HCT116 (cell line): ENCODE data around the gene SMPDL3A. TPM values are rescaled to one million over a fixed set of nuclear protein-coding genes. Genes with fewer than 3 reads are reported as not detected.

ENCODE experiments used
- ATAC-seq: fragments of 200-7000 bp; cut with Tn5 transposase; 2 replicates; pipeline ENCODE4 v1.9.1; 2020; ENCODE audit warnings: mild to moderate bottlenecking, moderate library complexity
- Bru-seq: library from RNA; stranded (reverse); fragments of 400-500 nt; gene quantifications from one replicate; lab custom pipeline; 2021; lab: Mats Ljungman, UMichigan
- BruChase-seq, 2 experiments: library from RNA; stranded (reverse); fragments of 400-500 nt; gene quantifications; one replicate each; lab custom pipeline; 2021; lab: Mats Ljungman, UMichigan
- BruUV-seq: library from RNA; stranded (reverse); fragments of 400-500 nt; replicated peaks from 2 replicates; lab custom pipeline; 2021; lab: Mats Ljungman, UMichigan
- CTCF ChIA-PET: fragments of 300-600 bp; sonication (Branson Sonifier 250); formaldehyde crosslinking; loops from one replicate; lab custom pipeline; 2021; ENCODE audit warnings: antibody characterized with exemption; lab: Charles Lee
- POLR2A ChIA-PET: fragments of 300-600, 350-600 bp; sonication (Branson Sonifier 250); formaldehyde crosslinking; loops from one replicate; lab custom pipeline; 2021; ENCODE audit warnings: antibody characterized with exemption; lab: Charles Lee
- RAD21 ChIA-PET, 2 experiments: fragments of 300-600 bp; sonication (Branson Sonifier 250); formaldehyde crosslinking; loops; one replicate each; lab custom pipeline; 2023; ENCODE audit warnings: low total read pairs in 2 of 2; ENCODE audit not compliant: uncharacterized antibody in 2 of 2, unreplicated experiment in 2 of 2, low non-redundant PET in 1 of 2; lab: Charles Lee
- DNase-seq: peaks from one replicate; pipeline ENCODE4 v3.0.0-alpha.2; 2010; ENCODE audit warnings: low read depth, low spot score
- H2AFZ ChIP-seq: fragments of 200-600 bp; shearing (Covaris generic), sonication (generic); 2 replicates; pipeline ENCODE4 v1.6.1; 2017; ENCODE audit warnings: low read depth, mixed run types, mixed read lengths, antibody characterized with exemption, low read length; ENCODE audit not compliant: poor library complexity, severe bottlenecking
- H3K27ac ChIP-seq: 2 replicates; pipeline ENCODE4 v1.5.1; 2012; ENCODE audit warnings: low read depth, low read length
- H3K27me3 ChIP-seq: fragments of 200-600 bp; sonication (generic); 2 replicates; pipeline ENCODE4 v1.6.1; 2016; ENCODE audit warnings: mixed run types, low read length, mixed read lengths; ENCODE audit not compliant: insufficient read depth
- H3K36me3 ChIP-seq, 2 experiments: fragments of 200-500 bp in 1 of 2; fragments of 200-600 bp in 1 of 2; sonication (Bioruptor generic) in 1 of 2; sonication (generic) in 1 of 2; 2 replicates each; pipeline versions ENCODE4 v1.5.1 to v1.6.1; 2014 to 2016; ENCODE audit warnings: low read length in 2 of 2, inconsistent platforms in 1 of 2, mixed read lengths in 1 of 2, mixed run types in 1 of 2; ENCODE audit not compliant: insufficient read depth in 2 of 2, control insufficient read depth in 1 of 2
- H3K4me1 ChIP-seq, 2 experiments: fragments of 200-600 bp in 1 of 2; sonication (generic) in 1 of 2; 2 replicates each; pipeline versions ENCODE4 v1.5.1 to v1.6.1; 2012 to 2017; ENCODE audit warnings: low read length in 2 of 2, inconsistent platforms in 1 of 2, mild to moderate bottlenecking in 1 of 2, mixed read lengths in 1 of 2, mixed run types in 1 of 2, moderate library complexity in 1 of 2; ENCODE audit not compliant: insufficient read depth in 2 of 2, control insufficient read depth in 1 of 2
- H3K4me2 ChIP-seq: fragments of 200-600 bp; sonication (generic); 2 replicates; pipeline ENCODE4 v1.6.1; 2017; ENCODE audit warnings: mixed run types, low read length, mixed read lengths
- H3K4me3 ChIP-seq, 2 experiments: fragments of 200-600 bp in 1 of 2; sonication (generic) in 1 of 2; replicated peaks in 1 of 2; 2 replicates each; pipeline ENCODE4 v1.5.1; 2011 to 2016; ENCODE audit warnings: low read length in 2 of 2, control low read depth in 1 of 2, low read depth in 1 of 2, mild to moderate bottlenecking in 1 of 2, mixed read lengths in 1 of 2, mixed run types in 1 of 2
- H3K79me2 ChIP-seq: fragments of 200-600 bp; sonication (generic); 2 replicates; pipeline ENCODE4 v1.6.1; 2017; ENCODE audit warnings: mild to moderate bottlenecking, mixed run types, low read length, moderate library complexity, mixed read lengths; ENCODE audit not compliant: insufficient read depth
- H3K9ac ChIP-seq: fragments of 200-600 bp; sonication (generic); 2 replicates; pipeline ENCODE4 v1.6.1; 2016; ENCODE audit warnings: low read length, mixed read lengths
- H3K9me2 ChIP-seq: fragments of 200-600 bp; sonication (generic), shearing (Covaris generic); 2 replicates; pipeline ENCODE4 v1.6.1; 2017; ENCODE audit warnings: mixed run types, mild to moderate bottlenecking, moderate library complexity; ENCODE audit not compliant: insufficient read depth
- H3K9me3 ChIP-seq, 2 experiments: fragments of 200-500 bp in 1 of 2; fragments of 200-600 bp in 1 of 2; sonication (Bioruptor generic) in 1 of 2; sonication (generic) in 1 of 2; 2 replicates each; pipeline ENCODE4 v1.6.1; 2014 to 2017; ENCODE audit warnings: low read length in 2 of 2, mixed read lengths in 2 of 2, inconsistent platforms in 1 of 2, low read depth in 1 of 2, mild to moderate bottlenecking in 1 of 2, mixed run types in 1 of 2, moderate library complexity in 1 of 2; ENCODE audit not compliant: control insufficient read depth in 1 of 2, insufficient read depth in 1 of 2
- H4K20me1 ChIP-seq: fragments of 200-600 bp; sonication (generic), shearing (Covaris generic); 2 replicates; pipeline ENCODE4 v1.6.1; 2017; ENCODE audit warnings: mixed run types, mild to moderate bottlenecking, moderate library complexity; ENCODE audit not compliant: insufficient read depth
- CBX3 ChIP-seq: IDR thresholded peaks from 2 replicates; pipeline ENCODE4 v1.6.1; 2012; ENCODE audit warnings: low read depth
- CEBPB ChIP-seq: IDR thresholded peaks from 2 replicates; pipeline ENCODE4 v1.6.1; 2012; ENCODE audit warnings: low read depth
- EGR1 ChIP-seq: IDR thresholded peaks from 2 replicates; pipeline ENCODE4 v1.6.1; 2012; ENCODE audit warnings: low read depth
- ELF1 ChIP-seq: IDR thresholded peaks from 2 replicates; pipeline ENCODE4 v1.6.1; 2012; ENCODE audit warnings: low read depth, borderline replicate concordance
- EZH2 ChIP-seq: fragments of 200-600 bp; sonication (generic); IDR thresholded peaks from 2 replicates; pipeline ENCODE4 v1.6.1; 2017; ENCODE audit warnings: antibody characterized with exemption, mixed run types
- EZH2phosphoT487 ChIP-seq: fragments of 200-600 bp; IDR thresholded peaks from 2 replicates; pipeline ENCODE4 v1.6.1; 2018; ENCODE audit warnings: antibody characterized with exemption, borderline replicate concordance
- JUND ChIP-seq: IDR thresholded peaks from 2 replicates; pipeline ENCODE4 v1.6.1; 2012
- POLR2A ChIP-seq: IDR thresholded peaks from 2 replicates; pipeline ENCODE4 v1.7.0; 2011; ENCODE audit warnings: borderline replicate concordance; ENCODE audit not compliant: insufficient read depth, insufficient read length; ENCODE audit errors: extremely low read depth
- RAD21 ChIP-seq: IDR thresholded peaks from 2 replicates; pipeline ENCODE4 v1.6.1; 2012; ENCODE audit warnings: low read depth, mild to moderate bottlenecking
- SIN3A ChIP-seq: IDR thresholded peaks from 2 replicates; pipeline ENCODE4 v1.6.1; 2012; ENCODE audit warnings: low read depth
- SP1 ChIP-seq: IDR thresholded peaks from 2 replicates; pipeline ENCODE4 v1.6.1; 2012; ENCODE audit warnings: low read depth
- SRF ChIP-seq: IDR thresholded peaks from 2 replicates; pipeline ENCODE4 v1.6.1; 2012; ENCODE audit warnings: low read depth
- TCF7L2 ChIP-seq: IDR thresholded peaks from 2 replicates; pipeline ENCODE4 v1.7.0; 2011; ENCODE audit warnings: borderline replicate concordance, inconsistent platforms; ENCODE audit not compliant: insufficient read depth, insufficient read length; ENCODE audit errors: extremely low read depth
- YY1 ChIP-seq: IDR thresholded peaks from 2 replicates; pipeline ENCODE4 v1.6.1; 2011; ENCODE audit warnings: low read length, low read depth, moderate library complexity, mild to moderate bottlenecking; ENCODE audit not compliant: insufficient replicate concordance; ENCODE audit errors: extremely low read depth
- ZFX ChIP-seq: fragments of 450-650 bp; IDR thresholded peaks from 2 replicates; pipeline ENCODE4 v1.6.1; 2017
- ZNF274 ChIP-seq: fragments of 200-500 bp; sonication (Bioruptor generic); IDR thresholded peaks from 2 replicates; pipeline ENCODE4 v1.6.1; 2014; ENCODE audit warnings: mild to moderate bottlenecking, low read depth, low read length, inconsistent platforms
- intact Hi-C: fragments of 100-400 bp; cut with micrococcal nuclease; formaldehyde crosslinking; loops from 2 replicates; pipeline ENCODE4 v1.10.0; 2022
- long read RNA-seq: library from polyadenylated mRNA; unstranded; transcript quantifications from one replicate; pipeline ENCODE4 v2.0.0, GENCODE V29; 2021; ENCODE audit not compliant: unreplicated experiment
- polyA plus RNA-seq: library from polyadenylated mRNA; unstranded; fragments of >200 nt; gene quantifications from 2 replicates; pipeline ENCODE4 v1.2.1, GENCODE V29; 2012; ENCODE audit warnings: missing spikeins
- total RNA-seq: library from RNA; stranded (reverse); gene quantifications from one replicate; pipeline ENCODE4 v1.2.1, GENCODE V29; 2021; ENCODE audit not compliant: unreplicated experiment
- TF ChIP-seq, protein P1 (sequence below), 3 experiments: fragments of 200-600 bp in 1 of 3; sonication (generic) in 1 of 3; IDR thresholded peaks in 2 of 3; conservative IDR thresholded peaks in 1 of 3; 2 replicates each; pipeline ENCODE4 v1.5.1; 2012 to 2017; ENCODE audit warnings: low read depth in 2 of 3, low read length in 2 of 3, antibody characterized with exemption in 1 of 3, borderline replicate concordance in 1 of 3, control low read depth in 1 of 3, mild to moderate bottlenecking in 1 of 3, mixed read lengths in 1 of 3, mixed run types in 1 of 3, moderate library complexity in 1 of 3; ENCODE audit not compliant: insufficient read depth in 1 of 3
- TF ChIP-seq, protein P2 (sequence below): IDR thresholded peaks from 2 replicates; pipeline ENCODE4 v1.6.1; 2011; ENCODE audit warnings: mild to moderate bottlenecking, low read length, moderate library complexity; ENCODE audit not compliant: insufficient replicate concordance; ENCODE audit errors: extremely low read depth
- TF ChIP-seq, protein P3 (sequence below): IDR thresholded peaks from 2 replicates; pipeline ENCODE4 v1.6.1; 2012
- TF ChIP-seq, protein P4 (sequence below): IDR thresholded peaks from 2 replicates; pipeline ENCODE4 v1.6.1; 2012

The SMPDL3A gene
- 2.4 TPM for total RNA-seq
- polyA plus RNA-seq = 1.2 and 1.5 TPM in 2 replicates
- Bru-seq, nascent RNA = percentile 47 among the genes with signal in this experiment
- percentile 43 among the genes with signal in this experiment for BruChase-seq, experiment 1, labeled RNA remaining after a 6-hour chase
- BruChase-seq, experiment 2, labeled RNA remaining after a 2-hour chase = percentile 44 among the genes with signal in this experiment
- long read RNA-seq, partial matches to known transcripts = 1 of 1 reads
- long read RNA-seq, other reads (novel, unspliced or antisense) = 0 of 1 reads

DNA sequence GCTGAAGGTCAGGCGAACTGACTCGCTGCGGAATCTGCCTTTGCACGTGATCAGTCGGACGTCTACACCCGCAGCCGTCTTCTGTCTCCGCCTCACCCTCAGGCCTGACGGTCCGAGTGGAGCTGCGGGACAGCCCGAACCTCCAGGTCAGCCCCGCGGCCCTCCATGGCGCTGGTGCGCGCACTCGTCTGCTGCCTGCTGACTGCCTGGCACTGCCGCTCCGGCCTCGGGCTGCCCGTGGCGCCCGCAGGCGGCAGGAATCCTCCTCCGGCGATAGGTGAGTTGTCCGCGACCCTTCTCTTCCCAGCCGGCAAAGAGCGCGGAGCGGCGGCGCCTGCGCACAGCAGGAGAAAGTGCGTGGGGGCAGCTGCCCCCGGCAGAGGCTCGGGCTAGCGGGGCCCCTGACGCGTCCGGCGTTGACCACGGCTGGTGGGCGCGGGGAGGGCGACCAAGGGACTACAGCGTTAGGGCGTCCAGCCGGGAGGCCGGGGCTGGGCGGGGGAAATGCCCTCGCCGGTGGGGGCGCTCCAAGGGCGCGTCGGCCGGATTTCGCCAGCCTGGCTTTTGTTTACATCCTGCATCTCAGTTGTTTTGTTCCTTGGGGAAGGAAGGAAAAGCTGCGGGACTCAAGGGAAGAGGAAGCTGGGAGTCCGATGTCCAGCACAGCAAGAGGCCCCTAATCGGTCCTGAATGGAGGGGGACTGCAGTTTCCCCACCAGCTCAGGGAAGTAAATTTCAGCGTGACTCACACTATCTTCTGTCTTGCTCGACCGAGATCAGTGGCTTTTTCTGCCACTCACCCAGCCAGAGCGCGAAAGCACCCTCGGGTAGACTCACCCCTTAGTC lies at the start of gene SMPDL3A:
TSS of gene SMPDL3A (plus strand) at position 77 of the 846 bp plus-strand sequence. CDS start at position 166, 89 bp downstream.
- DNase-seq (peak; percentile 57), ATAC-seq (peak; percentile 84)
- RAD21 ChIA-PET = no interaction called here
- no TSS peak for BruUV-seq
- no peaks in the 10 kb centered on the region for H3K9me3 ChIP-seq
- intact Hi-C loops = no loop called here
- H3K27ac ChIP-seq = peak within 1 kb of the TSS; percentile 74
- H3K27me3 ChIP-seq = no peaks in the 10 kb centered on the region
- peak within 1 kb of the TSS; percentile 68 to 72 for H3K4me3 ChIP-seq
- POLR2A ChIA-PET = interaction anchor here (1.0 to 1.8 kb wide), 5 partner anchors 9 to 93 kb away, joined by 3 to 18 read pairs (median 5); no protein-coding TSS in a partner anchor
- H3K36me3 ChIP-seq = no peaks in the 10 kb centered on the region
- peaks cover 13 to 21% of the 10 kb centered on the region in 2 experiments for H3K4me1 ChIP-seq
- peak within 1 kb of the TSS; percentile 64 for H3K9ac ChIP-seq
- H3K79me2 ChIP-seq = no peaks in the 10 kb centered on the region
- no peaks in the 10 kb centered on the region for H3K9me2 ChIP-seq
- H4K20me1 ChIP-seq = no peaks in the 10 kb centered on the region
- H3K4me2 ChIP-seq = peak within 1 kb of the TSS; percentile 95
- peak within 1 kb of the TSS; percentile 47 for H2AFZ ChIP-seq
- CTCF ChIA-PET = interaction anchor here (0.8 to 1.7 kb wide), 6 partner anchors 8 to 58 kb away, joined by 3 to 15 read pairs (median 4); no protein-coding TSS in a partner anchor
- TF ChIP-seq CBX3 (peak; percentile 33; the same call in 1 of the 2 replicates), SP1 (no peak), YY1 (peak; percentile 35), CEBPB (no peak), RAD21 (peak; percentile 25; the same call in 1 of the 2 replicates), ZFX (peak; percentile 51), JUND (no peak), ELF1 (no peak), TCF7L2 (no peak), SRF (no peak), EZH2 (no peak), EGR1 (no peak; the same call in 1 of the 2 replicates), EZH2phosphoT487 (no peak), ZNF274 (no peak), SIN3A (no peak), POLR2A (peak; percentile 33)
- TF ChIP-seq, protein P1, sequence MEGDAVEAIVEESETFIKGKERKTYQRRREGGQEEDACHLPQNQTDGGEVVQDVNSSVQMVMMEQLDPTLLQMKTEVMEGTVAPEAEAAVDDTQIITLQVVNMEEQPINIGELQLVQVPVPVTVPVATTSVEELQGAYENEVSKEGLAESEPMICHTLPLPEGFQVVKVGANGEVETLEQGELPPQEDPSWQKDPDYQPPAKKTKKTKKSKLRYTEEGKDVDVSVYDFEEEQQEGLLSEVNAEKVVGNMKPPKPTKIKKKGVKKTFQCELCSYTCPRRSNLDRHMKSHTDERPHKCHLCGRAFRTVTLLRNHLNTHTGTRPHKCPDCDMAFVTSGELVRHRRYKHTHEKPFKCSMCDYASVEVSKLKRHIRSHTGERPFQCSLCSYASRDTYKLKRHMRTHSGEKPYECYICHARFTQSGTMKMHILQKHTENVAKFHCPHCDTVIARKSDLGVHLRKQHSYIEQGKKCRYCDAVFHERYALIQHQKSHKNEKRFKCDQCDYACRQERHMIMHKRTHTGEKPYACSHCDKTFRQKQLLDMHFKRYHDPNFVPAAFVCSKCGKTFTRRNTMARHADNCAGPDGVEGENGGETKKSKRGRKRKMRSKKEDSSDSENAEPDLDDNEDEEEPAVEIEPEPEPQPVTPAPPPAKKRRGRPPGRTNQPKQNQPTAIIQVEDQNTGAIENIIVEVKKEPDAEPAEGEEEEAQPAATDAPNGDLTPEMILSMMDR (IDR thresholded peaks at IDR 0.05 in 2 of 3, conservative IDR thresholded peaks at IDR 0.05 in 1 of 3; ENCODE audit: borderline replicate concordance in 1 of 3, insufficient read depth in 1 of 3, low read depth in 2 of 3, low read length in 2 of 3) = peak; percentile 28 to 58 (median 55); a peak in 4 of 6 replicates
- TF ChIP-seq, protein P2, sequence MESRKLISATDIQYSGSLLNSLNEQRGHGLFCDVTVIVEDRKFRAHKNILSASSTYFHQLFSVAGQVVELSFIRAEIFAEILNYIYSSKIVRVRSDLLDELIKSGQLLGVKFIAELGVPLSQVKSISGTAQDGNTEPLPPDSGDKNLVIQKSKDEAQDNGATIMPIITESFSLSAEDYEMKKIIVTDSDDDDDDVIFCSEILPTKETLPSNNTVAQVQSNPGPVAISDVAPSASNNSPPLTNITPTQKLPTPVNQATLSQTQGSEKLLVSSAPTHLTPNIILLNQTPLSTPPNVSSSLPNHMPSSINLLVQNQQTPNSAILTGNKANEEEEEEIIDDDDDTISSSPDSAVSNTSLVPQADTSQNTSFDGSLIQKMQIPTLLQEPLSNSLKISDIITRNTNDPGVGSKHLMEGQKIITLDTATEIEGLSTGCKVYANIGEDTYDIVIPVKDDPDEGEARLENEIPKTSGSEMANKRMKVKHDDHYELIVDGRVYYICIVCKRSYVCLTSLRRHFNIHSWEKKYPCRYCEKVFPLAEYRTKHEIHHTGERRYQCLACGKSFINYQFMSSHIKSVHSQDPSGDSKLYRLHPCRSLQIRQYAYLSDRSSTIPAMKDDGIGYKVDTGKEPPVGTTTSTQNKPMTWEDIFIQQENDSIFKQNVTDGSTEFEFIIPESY = no peak
- TF ChIP-seq, protein P3, sequence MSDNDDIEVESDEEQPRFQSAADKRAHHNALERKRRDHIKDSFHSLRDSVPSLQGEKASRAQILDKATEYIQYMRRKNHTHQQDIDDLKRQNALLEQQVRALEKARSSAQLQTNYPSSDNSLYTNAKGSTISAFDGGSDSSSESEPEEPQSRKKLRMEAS = peak; percentile 55
- TF ChIP-seq, protein P4, sequence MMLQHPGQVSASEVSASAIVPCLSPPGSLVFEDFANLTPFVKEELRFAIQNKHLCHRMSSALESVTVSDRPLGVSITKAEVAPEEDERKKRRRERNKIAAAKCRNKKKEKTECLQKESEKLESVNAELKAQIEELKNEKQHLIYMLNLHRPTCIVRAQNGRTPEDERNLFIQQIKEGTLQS = no peak
